Embryonic facial prominence (tissue), 1 donor: Measurements from ENCODE around the gene SP2.

Experiments
- DNase-seq: peaks from one replicate; pipeline ENCODE4 v3.0.0-alpha.2; 2016; ENCODE audit errors: extremely low spot score

Gene SP2

GRCh38 chr17:47870056-47870455, 26.0 kb upstream of the SP2 start:
- DNase-seq, result no peak

GRCh38 chr17:47871048-47871447, 25.0 kb upstream of the SP2 start:
- DNase-seq, result no peak

- no peak for DNase-seq
These were observed 23.9 kb upstream of the SP2 start for GRCh38 chr17:47872019-47872650.

DNA sequence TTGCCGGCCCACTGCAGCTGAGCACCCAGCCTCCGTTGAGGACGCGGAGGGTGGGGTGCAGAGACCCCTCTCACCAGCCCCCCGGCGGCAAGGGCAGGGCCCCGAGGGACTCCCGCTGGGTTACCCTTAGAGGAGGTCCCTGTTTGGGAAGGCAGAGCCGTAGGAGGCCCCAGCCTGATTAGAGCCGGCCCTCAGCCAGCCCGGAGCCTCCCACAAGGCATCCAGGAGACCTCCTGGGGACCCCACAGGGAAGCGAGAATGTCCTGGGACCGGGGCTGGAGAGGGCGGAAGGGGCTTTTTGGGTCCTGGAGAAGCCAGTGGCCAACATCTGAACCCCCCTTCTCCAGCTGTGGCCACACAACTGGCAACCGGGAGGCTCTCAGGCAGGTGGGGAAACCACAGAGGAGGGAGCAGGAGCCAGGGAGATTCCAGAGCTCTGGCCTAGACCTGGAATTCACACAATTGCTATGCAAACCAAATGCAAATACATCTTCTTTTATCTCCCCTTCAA, 23.3 kb upstream of the SP2 start:
- no peak for DNase-seq

GRCh38 chr17:47873200-47874090, 22.6 kb upstream of the SP2 start:
- DNase-seq, result no peak

DNA sequence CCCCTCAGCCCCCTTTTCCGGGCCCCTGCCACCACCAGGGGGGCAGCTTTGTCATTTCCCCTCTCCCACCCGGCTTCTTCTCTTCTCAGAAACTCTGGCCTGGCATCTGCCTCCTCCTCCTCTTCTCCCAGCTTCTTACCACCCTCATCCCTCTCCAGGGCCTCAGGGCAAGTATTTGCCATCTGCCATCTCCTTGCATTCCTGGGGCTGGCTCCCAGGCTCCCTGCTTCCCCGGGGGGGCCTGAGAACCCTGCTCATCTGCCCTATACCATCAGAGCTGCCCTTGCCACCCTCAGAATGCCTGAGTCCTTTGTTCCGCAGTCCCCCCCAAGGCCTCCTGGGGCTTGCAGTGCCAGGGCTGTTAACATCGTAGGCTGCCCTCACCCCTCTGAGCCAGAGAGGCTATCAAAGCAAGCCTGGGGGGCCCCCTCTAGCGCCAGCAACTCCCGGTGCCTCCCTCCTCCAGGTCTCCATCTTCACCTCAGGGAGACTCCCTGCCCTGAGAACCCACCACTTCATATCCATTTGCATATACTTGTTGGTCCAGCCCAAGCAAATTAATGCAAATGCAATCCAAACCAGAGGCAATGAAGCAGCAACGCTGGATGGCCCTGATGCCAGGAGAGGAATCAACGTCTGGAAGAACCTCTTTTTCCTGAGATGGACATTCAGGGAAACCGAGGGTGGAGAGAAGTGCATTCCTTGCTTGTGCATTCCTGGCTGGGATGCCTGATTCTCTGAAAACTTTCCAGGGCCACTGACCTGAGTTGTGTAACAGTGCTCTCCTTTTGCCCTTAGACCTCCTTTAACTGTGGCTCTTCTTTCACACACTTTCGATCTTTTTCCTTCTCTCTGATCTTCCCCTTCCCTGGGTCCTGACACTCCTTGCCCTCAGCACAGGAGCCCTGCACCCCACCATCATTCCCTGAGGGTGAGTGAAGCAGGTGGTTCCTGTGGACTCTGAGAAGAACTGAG, 20.7 kb upstream of the SP2 start:
- DNase-seq, result no peak

GRCh38 chr17:47877368-47878034, 18.5 kb upstream of the SP2 start:
- no peak for DNase-seq

- DNase-seq, result no peak
These were observed 17.6 kb upstream of the SP2 start for GRCh38 chr17:47878203-47879027.

DNA sequence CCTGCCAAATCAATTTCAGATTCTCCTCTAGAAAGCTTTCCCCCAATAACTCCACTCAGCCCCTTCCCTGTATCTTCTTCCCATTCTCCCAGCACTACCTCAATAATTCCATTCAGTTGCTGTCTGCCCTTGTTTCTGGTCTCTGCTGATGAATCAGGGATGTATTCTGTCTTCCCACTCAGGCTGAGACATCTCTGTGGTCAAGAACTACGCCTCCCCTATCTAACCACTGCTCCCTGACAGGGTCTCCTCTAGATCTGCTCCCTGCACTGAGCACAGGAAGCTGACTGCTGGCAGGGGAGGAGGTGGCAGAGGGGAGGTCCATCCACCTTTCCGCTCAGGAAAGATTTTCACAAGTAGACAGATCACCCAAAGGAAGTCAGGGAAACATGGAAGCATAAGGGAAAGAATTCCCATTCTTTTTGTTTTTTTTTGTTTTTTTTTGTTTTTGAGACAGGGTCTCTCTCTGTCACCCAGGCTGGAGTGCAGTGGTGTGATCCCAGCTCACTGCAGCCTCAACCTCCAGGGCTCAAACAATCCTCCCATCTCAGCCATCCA, 16.9 kb upstream of the SP2 start:
- no peak for DNase-seq

DNA sequence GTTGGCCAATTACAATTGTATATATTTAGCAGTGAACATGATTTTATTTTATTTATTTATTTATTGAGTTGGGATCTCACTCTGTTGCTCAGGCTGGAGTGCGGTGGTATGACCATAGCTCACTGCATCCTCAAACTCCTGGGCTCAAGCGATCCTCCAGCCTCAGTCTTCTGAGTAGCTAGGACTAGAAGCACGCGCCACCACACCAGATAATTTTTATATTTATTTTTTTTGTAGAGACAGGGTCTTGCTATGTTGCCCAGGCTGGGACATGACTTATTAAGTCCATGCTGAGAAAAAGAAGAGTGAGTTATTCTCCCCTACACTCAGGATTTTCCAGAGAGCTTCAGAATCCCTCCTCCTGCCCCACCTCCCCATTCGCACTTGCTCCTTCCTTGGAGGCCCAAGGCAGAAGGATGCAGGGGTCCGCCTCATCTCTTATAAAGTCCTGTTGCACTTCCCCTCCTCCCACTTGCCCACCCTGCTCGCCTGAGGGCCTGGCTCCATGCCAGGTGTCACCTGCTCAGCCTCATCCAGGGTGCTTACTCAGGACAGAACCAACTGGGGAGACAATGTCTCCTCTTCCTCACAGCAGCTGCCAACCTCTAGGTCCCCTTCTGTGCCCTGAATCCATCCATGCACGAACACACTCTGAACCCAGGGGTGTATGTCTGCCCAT, 16.1 kb upstream of the SP2 start:
- no peak for DNase-seq

DNA sequence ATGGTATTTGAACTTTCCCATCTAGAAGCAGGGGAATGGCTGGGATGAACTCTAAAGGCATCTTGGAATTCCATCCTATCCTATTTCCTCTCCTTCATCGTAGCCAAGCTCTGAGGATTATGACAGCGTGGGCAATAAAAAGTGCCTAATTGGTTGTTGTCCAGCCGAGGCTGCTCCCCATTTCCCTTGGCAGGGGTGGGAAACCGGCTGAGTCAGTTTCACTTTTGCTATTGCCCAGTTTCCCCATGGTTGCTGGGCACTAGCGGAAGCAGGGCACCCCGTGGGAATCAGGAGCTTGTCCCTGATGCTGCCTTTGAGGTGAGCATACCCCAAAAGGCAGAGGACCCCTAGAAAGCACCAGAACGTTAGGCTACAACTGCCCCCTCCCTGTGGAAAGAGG, 13.8 kb upstream of the SP2 start:
- DNase-seq, result no peak

GRCh38 chr17:47882695-47883588, 13.1 kb upstream of the SP2 start:
- no peak for DNase-seq

DNA sequence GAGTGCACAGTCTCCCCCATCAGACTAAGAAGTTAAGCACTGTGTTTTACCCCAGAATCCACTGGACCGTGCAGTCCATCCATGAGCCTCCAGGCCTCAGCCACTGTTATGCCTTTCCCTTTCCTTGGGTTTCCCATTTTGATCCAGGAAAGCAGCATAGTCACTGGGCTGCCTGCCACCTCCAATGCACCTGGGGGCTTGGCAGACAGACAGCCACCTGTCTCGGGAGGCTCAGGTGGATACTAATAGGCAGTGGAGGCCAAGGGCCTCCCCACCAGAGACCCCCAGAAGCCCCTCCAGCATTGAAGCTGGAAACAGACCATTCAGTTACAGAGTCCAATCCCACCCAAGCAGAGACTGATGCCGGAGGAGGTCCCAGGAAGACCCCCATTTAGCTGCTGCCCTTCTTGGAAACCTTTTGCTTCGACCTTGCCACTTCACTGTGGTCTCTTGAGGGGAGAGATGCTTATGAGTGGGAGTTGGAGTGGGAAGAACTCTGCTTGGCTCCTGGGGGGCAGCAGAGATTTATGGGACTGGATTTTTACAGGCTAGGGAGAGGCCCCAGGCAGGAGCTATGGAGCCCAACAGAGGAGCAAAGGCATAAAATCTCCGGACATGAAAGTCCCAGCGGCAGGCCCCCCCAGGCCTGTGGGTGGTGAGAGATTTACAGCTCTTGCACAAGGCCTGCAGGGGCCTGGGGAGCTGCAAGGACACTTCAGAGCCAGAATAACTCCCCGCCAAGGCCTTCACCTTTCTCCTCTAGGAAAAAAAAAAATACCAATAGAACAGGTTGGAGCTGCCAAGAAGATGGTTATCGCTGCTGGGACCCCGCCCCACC, 12.2 kb upstream of the SP2 start:
- no peak for DNase-seq

DNA sequence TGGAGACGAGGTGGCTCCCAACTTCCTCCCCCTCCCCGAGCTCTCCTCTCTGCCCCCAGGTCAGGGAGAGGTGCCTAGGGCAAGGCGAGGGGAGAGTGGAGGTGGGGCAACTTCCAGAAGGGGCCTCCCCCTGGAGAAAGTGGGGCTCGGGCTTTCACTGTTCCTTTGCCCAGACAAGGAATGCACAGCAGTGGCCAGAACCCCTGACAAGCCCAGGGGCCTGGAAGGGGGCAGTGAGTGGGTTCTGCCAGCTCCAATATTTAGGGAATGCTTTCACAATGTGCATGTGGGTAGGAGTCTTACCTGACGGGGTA, 11.7 kb upstream of the SP2 start:
- no peak for DNase-seq

- no peak for DNase-seq
These were observed 10.9 kb upstream of the SP2 start for GRCh38 chr17:47884905-47885730.

DNA sequence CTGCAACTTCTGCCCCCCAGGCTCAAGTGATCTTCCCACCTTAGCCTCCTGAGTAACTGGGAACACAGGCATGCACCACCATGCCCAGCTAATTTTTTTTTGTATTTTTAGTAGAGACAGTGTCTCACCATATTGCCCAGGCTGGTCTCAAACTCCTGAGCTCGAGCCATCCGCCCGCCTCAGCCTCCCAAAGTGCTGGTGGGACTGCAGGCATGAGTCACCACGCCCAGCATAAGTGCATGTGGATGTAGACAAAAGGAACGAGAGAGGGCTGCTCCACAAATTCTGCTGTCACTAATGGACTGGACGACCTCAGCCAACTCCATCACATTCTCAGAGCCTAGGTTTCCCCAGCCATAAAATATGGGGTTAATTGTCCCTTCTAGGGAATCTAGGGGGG, 7.7 kb upstream of the SP2 start:
- no peak for DNase-seq
